ENCODE results near the gene CA11.
"Not testable (repeated sequence)": the region's sequence is repeated elsewhere in the genome, so short reads cannot be mapped to it uniquely, and the experiment has no call there.

The CA11 gene

DNA sequence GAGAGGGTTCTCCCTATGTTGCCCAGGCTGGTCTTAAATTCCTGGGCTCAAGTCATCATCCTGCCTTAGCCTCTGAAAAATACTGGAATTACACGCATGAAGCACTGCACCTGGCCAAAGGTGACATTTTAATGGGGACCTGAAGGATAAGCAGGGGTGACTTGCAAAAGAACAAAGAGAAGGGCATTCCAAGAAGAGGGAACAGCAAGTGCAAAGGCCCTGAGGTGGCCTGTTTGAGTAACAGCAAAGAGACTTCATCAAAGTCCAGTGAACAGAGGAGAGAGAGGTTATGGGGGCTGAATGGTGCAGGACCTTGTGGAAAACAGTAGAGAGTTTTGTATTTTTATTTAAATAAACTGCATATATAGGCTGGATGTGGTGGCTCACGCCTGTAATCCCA is 4.1 kb downstream of the CA11 start:
- no peak for DNase-seq (ENCODE audit: low spot score)

DNA sequence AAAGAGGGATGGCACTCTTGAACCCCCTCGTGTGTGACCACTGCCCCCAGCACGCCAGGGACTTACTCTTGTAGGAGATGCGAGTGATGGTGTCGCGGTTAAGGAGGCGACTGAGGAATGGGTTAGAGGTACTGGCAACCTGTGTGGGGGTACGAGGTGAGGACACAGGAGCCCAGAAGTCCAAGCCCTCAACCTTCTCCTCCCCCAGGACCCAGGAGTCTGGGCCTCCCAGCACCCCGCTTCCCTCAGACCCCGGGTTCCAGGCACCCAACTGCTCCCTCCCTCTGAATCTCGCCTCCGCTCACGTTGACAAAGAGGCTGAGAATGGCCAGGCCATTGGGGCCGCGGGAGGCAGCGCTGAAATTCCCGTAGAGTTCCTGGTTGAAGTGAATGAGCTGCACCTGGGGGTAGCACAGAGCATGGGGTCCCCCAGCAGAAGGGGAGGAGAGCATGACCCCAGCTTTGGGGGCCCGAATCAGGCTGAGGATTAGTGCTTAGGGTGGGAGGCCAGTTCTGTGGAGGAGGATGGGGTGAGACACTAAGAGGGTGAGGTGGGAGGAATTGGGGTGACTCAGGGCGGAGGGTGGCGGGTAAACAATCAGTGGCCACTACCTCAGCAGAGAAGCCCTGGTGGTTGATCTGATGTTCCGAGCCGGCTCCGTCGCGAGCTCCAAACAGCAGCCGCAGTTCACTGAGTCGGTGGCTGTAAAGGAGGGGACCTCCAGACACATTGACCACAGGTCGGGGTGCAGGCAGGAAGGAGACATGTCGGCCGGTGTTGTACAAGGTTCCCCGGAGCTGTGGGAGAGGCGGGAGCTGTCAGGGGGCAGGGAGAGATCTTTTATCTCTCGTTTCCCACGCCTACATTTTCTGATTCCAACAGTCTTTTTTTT is 6.3 kb downstream of the CA11 start:
- DNase-seq (ENCODE audit: low spot score): no peak

DNA sequence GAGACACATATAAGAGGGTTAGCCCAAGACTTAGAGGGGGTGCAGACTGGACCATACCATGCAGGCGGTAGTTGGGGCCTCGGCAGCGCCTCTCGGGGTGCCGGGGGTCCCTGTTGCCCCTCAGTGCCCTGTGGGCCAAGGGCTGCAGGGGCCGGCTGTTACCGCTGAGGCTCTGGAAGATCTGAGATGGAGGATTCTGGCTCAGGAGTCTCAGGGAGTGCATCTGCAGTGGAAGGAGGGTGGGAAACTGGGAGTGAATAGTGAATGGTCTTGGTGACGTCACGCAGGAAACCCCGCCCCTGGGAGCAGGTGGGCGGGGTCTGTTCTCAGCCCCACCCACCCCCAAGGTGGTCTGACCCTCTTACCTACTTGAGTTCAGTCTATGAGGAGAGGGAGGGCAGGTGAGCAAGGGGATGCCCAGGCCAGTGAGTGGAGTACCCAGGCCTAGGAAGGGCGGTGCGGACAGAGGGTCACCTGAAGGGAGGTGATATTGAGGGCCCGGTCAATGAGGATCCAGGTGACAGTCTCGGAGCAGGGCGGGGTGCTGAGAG is 7.1 kb downstream of the CA11 start:
- peak; percentile 69 for DNase-seq (ENCODE audit: low spot score)

DNA sequence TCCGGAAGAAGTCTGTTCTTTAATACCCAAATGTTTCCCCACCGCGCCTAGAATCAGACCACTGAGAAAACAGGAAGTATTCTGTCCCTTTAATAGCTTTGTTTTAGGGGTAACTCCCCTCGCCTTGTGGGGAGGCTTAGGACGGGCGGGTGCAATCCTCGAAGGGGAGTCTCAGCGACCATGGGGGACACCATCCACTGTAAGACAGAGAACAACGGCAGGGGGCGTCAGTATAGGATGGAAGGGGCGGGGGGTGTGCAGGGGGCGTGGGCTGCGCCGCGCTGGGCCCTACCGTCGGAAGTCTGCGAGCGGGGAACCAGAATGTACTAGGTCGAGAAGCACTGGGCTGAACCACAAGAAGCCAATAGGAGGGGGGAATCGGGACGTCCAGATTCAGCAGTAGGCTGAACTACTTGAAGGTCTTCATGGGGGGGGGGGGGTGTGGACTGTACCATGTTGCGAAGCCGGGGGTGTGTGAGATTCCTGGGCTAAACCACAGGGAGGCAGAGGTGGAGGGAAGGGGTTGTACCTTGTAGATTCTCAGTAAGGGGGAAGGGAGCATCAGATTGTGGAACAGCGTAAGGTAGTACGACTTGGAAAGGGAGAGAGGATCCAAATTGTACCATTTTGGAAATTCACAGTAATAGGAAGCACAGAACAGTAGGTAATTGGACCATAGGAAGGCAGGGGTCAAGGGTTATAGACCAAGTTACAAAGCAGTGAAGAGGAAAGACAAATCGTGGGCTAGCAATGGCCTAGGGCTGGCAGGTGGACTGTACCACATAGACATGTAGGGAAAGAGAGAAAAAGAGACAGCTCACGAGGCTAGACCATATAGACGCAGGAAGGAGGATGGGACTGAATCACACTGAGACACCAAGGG is 7.8 kb downstream of the CA11 start:
- DNase-seq (ENCODE audit: low spot score): peak; percentile 92

DNA sequence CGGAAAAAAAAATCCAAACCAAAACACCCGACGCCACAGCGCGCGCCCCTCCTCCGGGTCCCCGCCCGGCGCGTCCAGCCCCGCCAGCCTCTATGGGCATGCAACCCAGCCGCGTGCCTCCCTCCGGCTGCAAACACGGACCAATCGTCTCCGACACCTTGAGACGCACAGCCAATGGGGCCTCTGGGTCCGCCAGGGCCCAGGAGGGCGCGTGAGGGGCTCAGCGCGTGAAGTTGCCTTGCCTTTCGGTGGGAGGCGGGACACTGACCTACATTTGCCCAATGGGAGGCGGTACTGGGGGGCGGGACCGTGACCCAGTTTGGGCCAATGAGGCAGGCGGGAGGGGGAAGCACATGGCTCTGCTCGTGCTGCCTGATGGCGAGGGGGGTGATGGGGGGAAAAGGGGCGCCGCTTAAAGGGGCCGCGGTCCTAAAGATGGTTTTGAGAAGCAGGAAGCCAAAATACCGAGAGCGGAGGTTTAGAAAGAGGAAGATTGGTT is 8.5 kb downstream of the CA11 start:
- DNase-seq (ENCODE audit: low spot score): peak; percentile 99

DNA sequence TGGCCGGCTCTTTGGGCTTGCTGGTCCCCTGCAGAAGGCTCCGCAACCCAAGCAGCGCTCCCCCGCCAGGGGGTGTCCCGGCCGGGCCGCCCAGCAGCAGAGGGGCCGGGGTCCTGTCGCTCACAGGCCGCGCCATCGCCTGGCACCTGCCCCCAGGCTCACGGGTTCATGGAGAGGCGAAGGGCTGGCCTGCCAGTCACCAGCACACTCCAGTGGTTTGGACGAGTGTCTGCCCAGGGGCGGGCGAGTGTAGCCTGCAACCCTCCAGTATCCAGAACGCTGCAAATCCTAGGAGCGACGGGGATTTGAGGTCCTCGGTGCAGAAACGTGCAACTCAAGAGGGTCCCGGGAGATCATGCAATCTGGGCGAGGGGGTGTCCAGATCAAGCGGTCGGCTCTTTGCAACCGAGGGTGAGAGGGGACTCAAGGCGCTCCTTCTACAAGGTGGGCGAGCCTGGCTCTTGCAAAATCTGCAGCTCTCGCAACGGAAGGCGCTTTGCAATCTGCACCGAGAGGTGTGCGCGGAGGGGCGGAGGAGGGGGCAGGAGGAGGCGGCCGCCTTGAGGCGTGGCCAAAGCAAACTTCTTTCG is 9.0 kb downstream of the CA11 start, which contains the start of gene DBP:
Gene DBP, minus strand, starts transcription at position 521 of the 590 bp plus-strand sequence. Its CDS starts 385 bp downstream, at position 136.
- peak; percentile 83 for DNase-seq (ENCODE audit: low spot score)

DNA sequence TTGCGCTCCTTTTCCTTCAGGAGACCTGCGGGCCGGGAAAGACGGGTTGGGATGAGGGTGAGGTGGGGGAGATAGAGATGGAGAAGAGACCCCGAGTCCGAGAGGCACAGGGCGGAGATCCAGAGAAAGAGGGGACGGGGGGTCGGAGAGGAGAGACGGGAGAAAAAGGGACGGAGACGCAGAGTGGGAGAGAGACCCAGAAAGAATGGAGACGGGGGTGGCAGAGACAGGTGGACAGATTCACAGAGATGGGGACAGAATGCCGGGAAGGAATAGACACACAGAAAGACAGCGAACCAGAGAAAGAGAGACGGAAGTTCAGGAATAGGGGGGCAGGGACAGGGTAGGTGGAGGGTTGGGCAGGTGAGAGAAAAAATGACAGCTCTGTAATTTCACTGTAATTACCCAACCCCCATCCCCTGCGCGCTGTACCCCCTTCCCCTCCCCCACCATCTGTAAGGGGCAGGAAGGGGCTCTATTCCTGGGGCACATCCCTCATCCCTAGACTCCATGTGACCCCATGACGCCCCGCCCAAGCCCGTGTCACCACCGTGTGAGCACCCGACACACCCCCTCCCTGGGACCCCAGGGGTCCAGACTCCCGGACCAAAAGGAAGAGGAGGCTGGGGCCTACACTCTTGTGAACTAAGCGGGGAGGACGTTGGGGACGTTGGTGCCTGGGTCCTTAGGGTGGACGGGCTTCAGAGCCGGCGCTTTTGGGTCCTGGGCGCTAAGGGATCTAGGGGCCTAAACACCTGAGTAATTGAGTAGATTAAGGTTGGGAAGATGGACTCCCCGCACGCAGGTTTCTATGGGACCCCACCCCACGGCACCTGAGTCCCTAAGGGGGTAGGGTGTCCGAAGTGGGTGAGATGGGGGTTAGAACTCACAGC is 9.8 kb downstream of the CA11 start:
- DNase-seq (ENCODE audit: low spot score): peak; percentile 62

DNA sequence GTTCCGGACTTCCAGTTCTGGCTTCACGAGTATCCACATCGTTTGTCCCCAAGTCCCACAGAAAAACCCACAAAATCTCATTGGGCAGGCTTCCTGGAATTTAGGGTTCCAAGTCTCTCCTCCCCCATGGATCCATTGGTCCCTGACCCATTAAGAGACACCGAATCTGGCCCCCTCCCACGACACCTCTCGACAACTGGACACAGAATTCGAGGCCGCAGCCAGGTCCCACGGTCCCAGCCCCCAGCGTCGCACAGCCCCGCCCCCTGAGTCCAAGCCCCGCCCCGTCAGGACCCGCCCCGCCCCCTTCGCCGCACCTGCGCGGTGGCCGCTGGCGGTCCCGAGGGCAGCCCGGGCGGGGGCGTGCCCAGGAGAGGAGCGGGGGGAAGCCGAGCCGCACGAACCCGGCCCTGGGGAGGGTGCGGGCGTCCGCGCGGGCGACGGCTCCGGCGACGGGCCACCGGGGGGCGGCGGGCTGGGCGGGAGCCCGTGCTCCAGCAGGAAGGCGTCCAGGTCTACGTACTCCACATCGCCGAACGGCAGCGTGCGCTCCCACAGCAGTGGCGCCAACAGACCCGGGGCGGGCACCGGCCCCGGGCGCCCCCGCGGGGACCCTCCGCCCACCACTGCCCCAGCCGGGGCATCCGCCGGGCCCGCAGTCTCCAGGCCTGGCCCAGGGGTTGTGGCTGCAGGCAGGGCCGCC is 10.6 kb downstream of the CA11 start:
- peak; percentile 87 for DNase-seq (ENCODE audit: low spot score)

DNA sequence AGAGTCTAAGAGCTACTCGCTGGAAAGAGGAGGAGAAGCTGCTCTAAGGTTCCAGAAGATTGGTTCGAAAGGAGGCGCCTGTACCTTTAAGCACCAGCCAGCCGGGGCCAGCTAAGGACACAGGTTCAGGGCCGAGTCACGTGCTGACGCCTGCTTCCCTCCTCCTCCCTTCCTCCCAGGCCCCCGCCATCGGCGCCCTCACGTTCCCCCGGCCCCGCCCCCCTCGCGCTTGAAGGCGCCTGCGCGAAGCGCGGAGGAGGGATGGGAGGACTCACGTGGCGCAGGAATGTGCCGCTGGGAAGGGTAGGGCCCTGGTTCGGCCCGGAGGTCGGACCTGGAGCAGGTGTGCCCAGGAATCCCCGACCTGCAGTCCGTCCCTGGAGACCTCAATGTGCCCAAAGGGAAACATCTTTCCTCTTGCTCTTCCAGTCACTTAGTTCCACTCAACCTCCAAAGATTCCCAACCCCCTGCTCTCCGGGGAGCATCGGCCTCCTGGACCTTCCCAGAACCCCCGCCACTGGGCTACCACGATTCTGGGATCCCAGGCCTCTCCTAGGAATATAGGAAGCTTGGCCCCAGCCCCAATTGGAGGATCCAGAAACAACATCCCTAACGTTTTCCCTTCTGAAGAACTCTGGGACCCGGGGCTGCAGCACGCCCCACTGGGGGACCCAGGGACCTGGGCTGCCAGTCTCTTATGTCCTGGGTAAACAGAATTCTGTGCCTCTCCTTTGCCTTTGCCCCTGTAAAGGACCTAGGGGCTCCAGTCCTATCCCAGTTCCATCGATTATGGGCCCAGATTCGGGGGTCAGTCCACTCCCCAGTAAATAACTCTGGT is 11.3 kb downstream of the CA11 start:
- DNase-seq (ENCODE audit: low spot score): peak; percentile 95

DNA sequence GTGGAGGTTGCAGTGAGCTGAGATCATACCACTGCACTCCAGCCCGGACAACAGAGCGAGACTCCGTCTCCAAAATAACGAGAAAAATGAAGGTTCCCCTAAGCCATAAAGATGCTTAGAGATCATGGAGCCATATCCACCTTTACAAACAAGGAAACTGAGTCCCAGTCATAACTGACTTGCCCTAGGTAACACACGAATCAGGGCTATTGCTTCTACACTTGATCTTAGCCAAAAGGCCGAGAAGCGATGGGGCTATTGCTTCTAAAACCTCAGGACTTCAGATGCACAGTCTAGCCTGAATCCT is 12.0 kb downstream of the CA11 start:
- no peak for DNase-seq (ENCODE audit: low spot score)

DNA sequence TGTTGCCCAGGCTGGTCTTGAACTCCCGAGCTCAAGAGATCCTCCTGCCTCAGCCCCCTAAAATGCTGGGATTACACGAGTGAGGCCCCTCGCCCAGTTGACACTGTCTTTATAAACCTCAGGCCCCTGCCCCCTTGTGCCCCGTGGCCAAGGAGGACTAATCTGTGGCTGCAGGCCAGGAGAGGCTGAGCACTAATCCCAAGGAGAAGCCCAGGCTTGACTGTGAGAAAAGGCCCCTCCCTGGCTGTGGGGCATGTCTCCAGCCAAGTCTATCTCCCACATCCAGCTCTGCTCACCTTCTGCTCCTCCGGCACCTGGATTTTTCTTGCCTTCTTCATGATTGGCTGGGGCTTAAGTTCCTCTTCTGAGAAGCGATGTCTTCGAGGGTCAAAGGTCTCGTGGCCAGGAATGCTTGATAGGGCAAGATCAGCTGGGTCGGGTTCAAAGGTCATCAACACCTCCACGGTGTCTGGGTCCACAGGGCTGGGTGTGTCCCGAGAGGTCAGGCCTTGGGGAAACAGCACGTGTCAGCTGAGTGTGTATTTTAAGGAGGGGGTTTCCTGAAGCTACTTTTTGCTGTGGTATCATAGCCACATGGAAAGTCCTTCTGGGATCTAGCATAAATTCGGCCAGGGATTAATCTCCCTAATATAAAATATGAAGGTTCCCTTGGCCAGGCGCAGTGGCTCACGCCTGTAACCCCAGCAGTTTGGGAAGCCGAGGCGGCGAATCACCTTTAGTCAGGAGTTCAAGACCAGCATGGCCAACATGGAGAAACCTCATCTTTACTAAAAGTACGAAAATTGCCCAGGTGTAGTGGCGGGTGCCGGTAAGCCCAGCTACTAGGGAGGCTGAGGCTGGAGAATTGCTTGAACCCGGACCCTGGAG is 12.6 kb downstream of the CA11 start:
- no peak for DNase-seq (ENCODE audit: low spot score)

DNA sequence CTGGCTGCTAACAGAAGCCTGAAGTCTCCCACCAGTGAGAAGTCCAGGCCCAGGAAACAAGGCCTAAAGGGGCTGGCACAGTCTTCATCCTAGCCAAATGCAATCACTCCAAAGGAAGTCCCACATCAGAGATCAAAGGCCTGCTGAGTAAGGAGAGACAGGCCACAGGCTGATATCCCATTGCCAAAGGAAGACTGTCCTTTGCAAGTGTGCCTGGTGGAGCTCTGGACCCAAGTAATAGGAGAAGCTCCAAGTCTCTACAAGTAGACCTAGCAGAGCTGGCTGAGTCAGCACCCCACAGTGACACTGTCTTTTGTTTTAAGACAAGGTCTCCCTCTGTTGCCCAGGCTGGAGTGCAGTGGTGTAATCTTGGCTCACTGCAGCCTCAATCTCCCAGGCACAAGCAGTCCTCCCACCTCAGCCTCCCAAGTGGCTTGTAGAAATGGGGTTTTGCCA is 13.3 kb downstream of the CA11 start:
- no peak for DNase-seq (ENCODE audit: low spot score)

DNA sequence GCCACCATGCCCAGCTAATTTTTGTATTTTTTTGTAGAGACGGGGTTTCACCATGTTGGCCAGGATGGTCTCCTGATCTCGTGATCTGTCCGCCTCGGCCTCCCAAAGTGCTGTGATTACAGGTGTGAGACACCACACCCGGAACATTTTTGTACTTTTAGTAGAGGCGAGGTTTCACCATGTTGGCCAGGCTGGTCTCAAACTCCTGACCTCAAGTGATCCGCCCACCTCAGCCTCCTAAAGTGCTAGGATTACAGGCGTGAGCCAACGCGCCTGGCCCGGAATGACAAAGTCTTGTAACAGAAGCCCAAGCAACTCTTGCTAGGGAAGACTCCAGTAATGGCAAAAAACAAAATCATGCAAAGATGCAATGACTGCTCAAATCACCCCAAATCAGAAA is 13.7 kb downstream of the CA11 start:
- not testable (repeated sequence) for DNase-seq (ENCODE audit: low spot score)

DNA sequence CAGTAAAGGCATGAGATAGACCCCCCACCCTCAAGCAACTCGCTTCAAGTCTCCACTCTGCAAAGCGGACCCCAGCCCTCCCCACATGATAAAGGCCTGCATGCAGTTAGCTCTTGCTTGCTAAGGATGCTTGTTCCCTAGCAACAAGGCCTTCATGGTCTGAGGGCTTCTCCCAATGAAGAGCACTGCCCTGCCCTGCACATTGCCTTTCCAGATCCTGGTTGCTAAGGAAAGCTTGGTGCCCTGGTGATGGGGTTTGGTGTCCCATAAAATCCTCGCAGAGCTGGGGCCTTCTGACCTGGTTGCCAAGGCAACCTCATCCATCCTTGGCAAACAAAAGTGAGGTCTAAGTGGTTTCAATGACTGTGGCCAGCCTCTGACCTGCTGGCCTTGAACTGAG is 14.8 kb downstream of the CA11 start:
- DNase-seq (ENCODE audit: low spot score): no peak

DNA sequence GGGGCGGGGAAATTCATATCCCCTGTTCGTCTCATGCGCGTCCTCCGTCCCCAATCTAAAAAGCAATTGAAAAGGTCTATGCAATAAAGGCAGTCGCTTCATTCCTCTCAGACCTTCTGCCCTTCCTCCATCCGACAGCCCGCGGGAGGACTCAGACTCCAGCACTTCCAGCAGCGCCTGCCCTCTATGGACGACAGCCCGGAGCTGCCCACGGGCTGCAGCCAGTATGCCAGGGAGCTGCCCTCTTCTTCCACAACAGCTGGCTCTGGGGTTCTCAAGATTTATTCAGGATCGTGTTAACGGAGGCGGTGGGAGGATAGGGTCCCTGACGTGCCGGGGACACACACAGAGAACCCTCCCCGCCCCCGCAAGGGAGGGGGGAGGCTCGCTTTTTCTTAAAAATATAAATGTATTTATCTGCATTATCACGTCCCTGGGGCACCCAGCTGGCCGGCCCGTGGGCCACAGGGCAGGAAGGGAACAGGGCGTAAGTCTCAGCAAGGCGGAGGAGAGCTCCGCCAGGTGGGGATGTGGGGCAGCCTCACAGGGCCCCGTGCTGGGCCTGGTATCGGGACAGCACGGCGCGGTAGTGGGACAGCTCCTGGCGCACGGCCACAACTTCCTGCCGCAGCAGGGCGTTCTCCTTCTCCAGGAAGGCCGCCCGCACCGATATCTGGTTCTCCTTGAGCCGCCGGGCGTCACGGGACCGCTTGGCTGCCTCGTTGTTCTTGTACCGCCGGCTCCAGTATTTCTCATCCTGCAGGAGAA is 15.5 kb downstream of the CA11 start:
- DNase-seq (ENCODE audit: low spot score): peak; percentile 72

DNA sequence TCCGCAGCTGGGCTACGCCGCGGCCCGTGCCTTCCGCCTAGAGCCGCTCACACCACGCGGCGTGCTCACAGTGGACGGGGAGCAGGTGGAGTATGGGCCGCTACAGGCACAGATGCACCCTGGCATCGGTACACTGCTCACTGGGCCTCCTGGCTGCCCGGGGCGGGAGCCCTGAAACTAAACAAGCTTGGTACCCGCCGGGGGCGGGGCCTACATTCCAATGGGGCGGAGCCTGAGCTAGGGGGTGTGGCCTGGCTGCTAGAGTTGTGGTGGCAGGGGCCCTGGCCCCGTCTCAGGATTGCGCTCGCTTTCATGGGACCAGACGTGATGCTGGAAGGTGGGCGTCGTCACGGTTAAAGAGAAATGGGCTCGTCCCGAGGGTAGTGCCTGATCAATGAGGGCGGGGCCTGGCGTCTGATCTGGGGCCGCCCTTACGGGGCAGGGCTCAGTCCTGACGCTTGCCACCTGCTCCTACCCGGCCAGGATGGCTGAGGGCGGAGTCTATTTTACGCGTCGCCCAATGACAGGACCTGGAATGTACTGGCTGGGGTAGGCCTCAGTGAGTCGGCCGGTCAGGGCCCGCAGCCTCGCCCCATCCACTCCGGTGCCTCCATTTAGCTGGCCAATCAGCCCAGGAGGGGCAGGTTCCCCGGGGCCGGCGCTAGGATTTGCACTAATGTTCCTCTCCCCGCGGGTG is 16.2 kb downstream of the CA11 start:
- DNase-seq (ENCODE audit: low spot score): peak; percentile 93

DNA sequence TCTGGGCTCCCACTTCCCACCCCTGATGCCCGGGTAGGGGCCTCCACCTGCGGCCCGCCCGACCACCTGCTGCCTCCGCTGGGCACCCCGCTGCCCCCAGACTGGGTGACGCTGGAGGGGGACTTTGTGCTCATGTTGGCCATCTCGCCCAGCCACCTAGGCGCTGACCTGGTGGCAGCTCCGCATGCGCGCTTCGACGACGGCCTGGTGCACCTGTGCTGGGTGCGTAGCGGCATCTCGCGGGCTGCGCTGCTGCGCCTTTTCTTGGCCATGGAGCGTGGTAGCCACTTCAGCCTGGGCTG is 16.7 kb downstream of the CA11 start:
- DNase-seq (ENCODE audit: low spot score): no peak

All from ecto neural progenitor cell (in vitro differentiated cells).